K562 (cell line): ENCODE results near the gene LNX2. TPM values are rescaled to one million over a fixed set of nuclear protein-coding genes. Genes with fewer than 3 reads are reported as not detected.

Source experiments
- CHD7 ChIP-seq: fragments of 200-600 bp; sonication (generic); IDR thresholded peaks from one replicate; pipeline ENCODE4 v1.6.1; 2012; ENCODE audit warnings: mild to moderate bottlenecking, low read depth, low read length, inconsistent platforms
- ETS1 ChIP-seq: conservative IDR thresholded peaks from 2 replicates; pipeline ENCODE4 v1.6.1; 2011; ENCODE audit warnings: low read depth, mild to moderate bottlenecking, low read length; ENCODE audit not compliant: control insufficient read depth
- HNRNPUL1 ChIP-seq: fragments of 200-400 bp; formaldehyde crosslinking; IDR thresholded peaks from 2 replicates; pipeline ENCODE4 v1.6.1; 2017; ENCODE audit warnings: low read length
- MED1 ChIP-seq: sonication (generic); formaldehyde crosslinking; IDR thresholded peaks from 2 replicates; pipeline ENCODE4 v1.8.1; 2023; ENCODE audit warnings: missing genetic modification reagents, borderline replicate concordance
- polyA plus RNA-seq, 8 experiments: library from polyadenylated mRNA; depleted of rRNA in 4 of 8; stranded (reverse) in 5 of 8; unstranded in 3 of 8; fragments of >200 nt; fragmentation: Nextera tagmentation in 2 of 8; fragmentation: Illumina TruSeq in 1 of 8; extraction: Ambion mirVana in 2 of 8; extraction: Trizol in 1 of 8; gene quantifications; 2 replicates each; pipeline versions ENCODE4 v1.2.1 to v1.2.3, GENCODE V29; 2011 to 2014; ENCODE audit warnings: inconsistent platforms in 1 of 8, missing spikeins in 1 of 8
- total RNA-seq, 7 experiments: library from RNA; depleted of rRNA in 6 of 7; stranded (reverse); fragments of >200 nt in 6 of 7; fragmentation: Illumina TruSeq in 2 of 7; extraction: Trizol in 2 of 7; gene quantifications; 2 replicates each; pipeline versions ENCODE4 v1.2.1 to v1.2.3, GENCODE V29; 2011 to 2021; ENCODE audit warnings: low replicate concordance in 1 of 7

Gene LNX2
- total and polyA plus RNA-seq, 9 of the 15 experiments (the other 6 are each of a cell fraction or from before 2014, with no cell fraction given): 1.5 to 5.5 (median 4.0) TPM

DNA sequence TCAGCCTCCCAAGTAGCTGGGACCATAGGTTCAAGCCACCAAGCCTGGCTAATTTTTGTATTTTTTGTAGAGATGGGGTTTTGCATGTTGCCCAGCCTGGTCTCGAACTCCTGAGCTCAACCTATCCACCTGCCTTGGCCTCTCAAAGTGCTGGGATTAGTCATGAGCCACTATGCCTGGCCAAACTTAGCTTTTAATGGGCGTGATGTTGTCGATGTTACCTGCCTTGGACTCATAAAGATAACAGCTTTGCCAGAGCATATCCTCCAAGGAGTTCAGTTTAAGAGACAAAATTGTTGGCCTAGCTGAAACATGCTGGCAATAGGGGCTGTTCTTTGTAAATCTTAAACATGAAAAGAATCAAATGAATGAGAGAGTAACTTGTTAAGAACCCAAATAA is 14.5 kb upstream of the LNX2 start (continued):
- TF ChIP-seq CHD7: no peak
- no peak for TF ChIP-seq HNRNPUL1
- TF ChIP-seq ETS1: no peak
- TF ChIP-seq MED1 (CRISPR knock-in tag): no peak
